Loucy (cell line): ENCODE measurements around the gene HEATR5A.

Experiments used
- CTCF ChIP-seq: fragments of 200-600 bp; sonication (generic); conservative IDR thresholded peaks from 2 replicates; pipeline ENCODE4 v1.5.1; 2014; ENCODE audit warnings: mild to moderate bottlenecking, antibody characterized with exemption, low read length
- EZH2phosphoT487 ChIP-seq: fragments of 200-600 bp; IDR thresholded peaks from 2 replicates; pipeline ENCODE4 v1.6.1; 2018; ENCODE audit warnings: antibody characterized with exemption, mild to moderate bottlenecking, moderate library complexity, borderline replicate concordance

DNA sequence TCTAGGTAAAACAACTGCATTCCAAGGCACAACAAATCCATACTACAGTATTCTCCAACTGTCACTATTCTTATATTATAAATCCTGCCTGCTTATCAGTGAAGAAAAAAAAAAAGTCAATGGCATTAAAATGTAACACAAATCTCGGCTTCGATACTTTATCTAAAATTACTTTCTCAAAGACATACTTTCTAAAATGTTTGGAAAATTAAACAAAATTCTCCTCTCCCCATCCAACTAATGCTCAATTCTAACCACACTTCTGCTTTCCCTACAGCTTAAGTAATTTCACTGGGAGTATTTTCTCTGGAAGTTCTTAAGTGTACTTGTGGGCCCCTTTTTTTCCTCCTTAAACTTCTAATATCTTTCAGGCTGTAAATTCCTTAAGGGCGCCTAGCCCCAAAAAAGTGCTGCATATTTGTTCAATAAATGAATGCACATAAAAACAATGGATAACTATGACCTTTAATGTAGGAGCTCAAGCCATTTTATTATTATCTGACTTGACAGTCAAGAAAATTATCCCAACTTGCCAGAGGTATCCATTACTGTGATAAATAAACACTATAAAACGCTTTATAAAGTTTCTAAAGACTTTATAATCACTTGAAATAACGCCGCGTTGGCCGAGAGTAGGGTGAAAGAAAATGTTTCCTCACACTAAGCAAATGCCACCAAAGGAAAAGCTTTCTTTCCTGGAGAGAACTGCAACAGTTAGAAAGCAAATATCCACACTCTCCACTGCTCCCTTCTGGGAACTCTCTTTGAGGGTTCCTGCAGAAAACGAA lies 977 bp downstream of the HEATR5A start:
- TF ChIP-seq CTCF (no peak), EZH2phosphoT487 (no peak)
